RWPE2 (cell line): ENCODE measurements around the gene SMOC1.

Experiments
- ATAC-seq: fragments of 200-7000 bp; cut with Tn5 transposase; 3 replicates; pipeline ENCODE4 v1.9.1; 2021; ENCODE audit warnings: low read depth
- DNase-seq: peaks from one replicate; pipeline ENCODE4 v3.0.0-alpha.2; 2020; ENCODE audit warnings: low spot score
- H3K27ac ChIP-seq: fragments of 450-650 bp; 2 replicates; pipeline ENCODE4 v1.5.1; 2017; ENCODE audit warnings: mild to moderate bottlenecking; ENCODE audit not compliant: poor library complexity, severe bottlenecking
- H3K27me3 ChIP-seq: fragments of 250-450 bp; sonication (Bioruptor Pico); 2 replicates; pipeline ENCODE4 v1.5.1; 2021; ENCODE audit warnings: mild to moderate bottlenecking, moderate library complexity; ENCODE audit not compliant: insufficient read depth, poor library complexity, severe bottlenecking
- H3K36me3 ChIP-seq: fragments of 250-450 bp; sonication (Bioruptor Pico); 2 replicates; pipeline ENCODE4 v1.5.1; 2020; ENCODE audit warnings: low read depth, mild to moderate bottlenecking, moderate library complexity
- H3K4me1 ChIP-seq: fragments of 250-450 bp; sonication (Bioruptor Pico); 2 replicates; pipeline ENCODE4 v1.5.1; 2021; ENCODE audit warnings: mild to moderate bottlenecking, moderate library complexity; ENCODE audit not compliant: insufficient read depth, poor library complexity, severe bottlenecking
- H3K4me3 ChIP-seq: fragments of 250-450 bp; sonication (Bioruptor Pico); 2 replicates; pipeline ENCODE4 v1.5.1; 2021; ENCODE audit warnings: mild to moderate bottlenecking, moderate library complexity; ENCODE audit not compliant: severe bottlenecking
- H3K9me3 ChIP-seq: fragments of 250-450 bp; sonication (Bioruptor Pico); 2 replicates; pipeline ENCODE4 v1.5.1; 2021; ENCODE audit warnings: mild to moderate bottlenecking, moderate library complexity; ENCODE audit not compliant: severe bottlenecking
- CTCF ChIP-seq: fragments of 450-650 bp; IDR thresholded peaks from one replicate; pipeline ENCODE4 v1.5.1; 2017; ENCODE audit warnings: mild to moderate bottlenecking, moderate library complexity; ENCODE audit not compliant: poor library complexity, severe bottlenecking

SMOC1 gene

GRCh38 chr14:70078329-70078728 is 199.1 kb downstream of the SMOC1 start:
- Histone ChIP-seq H3K4me3 (no peak overlapping the region), H3K27me3 (peaks cover 9% of the 10 kb centered on the region), H3K36me3 (no peaks in the 10 kb centered on the region), H3K9me3 (no peaks in the 10 kb centered on the region), H3K4me1 (no peaks in the 10 kb centered on the region), H3K27ac (no peak overlapping the region)
- TF ChIP-seq CTCF = no peak
- DNase-seq (no peak), ATAC-seq (no peak)

DNA sequence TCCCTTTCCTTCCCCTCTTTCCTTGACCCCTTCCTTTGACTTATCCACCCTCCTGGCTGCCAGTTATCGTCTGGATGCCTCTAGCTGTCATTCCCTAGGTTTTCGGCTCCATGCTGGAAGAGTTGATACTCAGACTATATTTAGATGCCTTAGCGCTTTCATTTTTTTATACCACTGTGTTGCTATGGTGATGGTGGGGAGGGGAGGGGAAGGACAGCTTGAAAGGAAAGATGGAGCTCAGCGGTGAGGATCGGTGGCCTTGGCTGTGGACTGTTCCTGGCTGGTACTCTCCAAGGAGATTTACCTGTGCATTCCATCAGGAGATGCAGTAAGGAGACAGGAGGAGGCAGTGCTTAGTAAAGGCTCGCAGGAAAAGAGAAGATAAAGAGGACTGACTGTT is 200.9 kb downstream of the SMOC1 start:
- Histone ChIP-seq H3K36me3 (no peaks in the 10 kb centered on the region), H3K9me3 (no peaks in the 10 kb centered on the region), H3K4me1 (no peaks in the 10 kb centered on the region), H3K4me3 (no peak overlapping the region), H3K27ac (no peak overlapping the region), H3K27me3 (peaks cover 14% of the 10 kb centered on the region)
- no peak for TF ChIP-seq CTCF
- DNase-seq = no peak
- no peak for ATAC-seq
